Ovary (tissue), 3 donors: ENCODE measurements around the gene MMP20.

ENCODE experiments used
- EP300 ChIP-seq: sonication (generic); formaldehyde crosslinking; IDR thresholded peaks from one replicate; pipeline ENCODE4 v1.6.1; 2017; ENCODE audit warnings: antibody characterized with exemption
- POLR2A ChIP-seq: fragments of 450-650 bp; IDR thresholded peaks from one replicate; pipeline ENCODE4 v1.6.1; 2017; ENCODE audit warnings: antibody characterized with exemption, mild to moderate bottlenecking, moderate library complexity
- TF ChIP-seq, protein P1 (sequence below), 3 donors: fragments of 450-650 bp in 2 of 3; fragments of 200-600 bp in 1 of 3; IDR thresholded peaks; one replicate each; pipeline versions ENCODE4 v1.5.1 to v1.8.0; 2016 to 2022; ENCODE audit warnings: antibody characterized with exemption in 3 of 3, mild to moderate bottlenecking in 1 of 3
- donor health status: DM: no; HTN: no; CAD: no.

DNA sequence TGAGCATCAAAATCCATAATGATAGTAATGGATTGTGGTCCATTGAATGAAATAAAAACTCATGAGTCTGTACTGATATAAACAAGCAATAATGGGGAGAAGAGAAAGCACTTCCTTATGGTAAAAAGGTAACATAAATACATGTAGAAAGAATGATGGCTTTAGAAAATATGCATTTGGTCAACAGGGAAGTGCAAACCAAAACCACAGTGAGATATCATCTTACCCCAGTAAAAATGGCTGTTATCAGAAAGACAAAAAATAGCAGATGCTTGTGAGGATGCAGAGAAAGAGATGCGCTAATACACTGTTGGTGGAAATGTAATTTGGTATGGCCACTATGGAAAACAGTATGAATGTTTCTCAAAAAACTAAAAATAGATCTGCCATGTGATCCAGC, 6.9 kb upstream of the MMP20 start:
- TF ChIP-seq, protein P1, sequence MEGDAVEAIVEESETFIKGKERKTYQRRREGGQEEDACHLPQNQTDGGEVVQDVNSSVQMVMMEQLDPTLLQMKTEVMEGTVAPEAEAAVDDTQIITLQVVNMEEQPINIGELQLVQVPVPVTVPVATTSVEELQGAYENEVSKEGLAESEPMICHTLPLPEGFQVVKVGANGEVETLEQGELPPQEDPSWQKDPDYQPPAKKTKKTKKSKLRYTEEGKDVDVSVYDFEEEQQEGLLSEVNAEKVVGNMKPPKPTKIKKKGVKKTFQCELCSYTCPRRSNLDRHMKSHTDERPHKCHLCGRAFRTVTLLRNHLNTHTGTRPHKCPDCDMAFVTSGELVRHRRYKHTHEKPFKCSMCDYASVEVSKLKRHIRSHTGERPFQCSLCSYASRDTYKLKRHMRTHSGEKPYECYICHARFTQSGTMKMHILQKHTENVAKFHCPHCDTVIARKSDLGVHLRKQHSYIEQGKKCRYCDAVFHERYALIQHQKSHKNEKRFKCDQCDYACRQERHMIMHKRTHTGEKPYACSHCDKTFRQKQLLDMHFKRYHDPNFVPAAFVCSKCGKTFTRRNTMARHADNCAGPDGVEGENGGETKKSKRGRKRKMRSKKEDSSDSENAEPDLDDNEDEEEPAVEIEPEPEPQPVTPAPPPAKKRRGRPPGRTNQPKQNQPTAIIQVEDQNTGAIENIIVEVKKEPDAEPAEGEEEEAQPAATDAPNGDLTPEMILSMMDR (IDR thresholded peaks at IDR 0.05): no peak
- TF ChIP-seq POLR2A (no peak), EP300 (no peak)
